K562 (cell line): ENCODE results near the gene CEMP1. TPM values are rescaled to one million over a fixed set of nuclear protein-coding genes. Genes with fewer than 3 reads are reported as not detected.

Experiments used
- CBFB ChIP-seq: sonication (generic); formaldehyde crosslinking; IDR thresholded peaks from 2 replicates; pipeline ENCODE4 v1.4.0; 2020; ENCODE audit warnings: mild to moderate bottlenecking, missing genetic modification reagents
- CEBPZ ChIP-seq: fragments of 150-350 bp; IDR thresholded peaks from 2 replicates; pipeline ENCODE4 v1.6.1; 2014; ENCODE audit warnings: low read depth, mild to moderate bottlenecking, low read length, borderline replicate concordance
- CHCHD3 ChIP-seq: fragments of 250-450 bp; sonication (Bioruptor Pico); IDR thresholded peaks from 2 replicates; pipeline ENCODE4 v2.1.2; 2022; ENCODE audit warnings: mild to moderate bottlenecking
- CREB1 ChIP-seq, 2 experiments: sonication (generic) in 1 of 2; formaldehyde crosslinking in 1 of 2; IDR thresholded peaks; 2 replicates each; pipeline versions ENCODE4 v1.6.1 to v1.8.0; 2012 to 2022; ENCODE audit warnings: inconsistent platforms in 1 of 2, mild to moderate bottlenecking in 1 of 2, missing genetic modification reagents in 1 of 2, moderate library complexity in 1 of 2
- DPF2 ChIP-seq: fragments of 450-650 bp; IDR thresholded peaks from 2 replicates; pipeline ENCODE4 v1.6.1; 2016
- HOMEZ ChIP-seq: fragments of 250-450 bp; sonication (Bioruptor Pico); IDR thresholded peaks from 2 replicates; pipeline ENCODE4 v1.4.0; 2020; ENCODE audit warnings: mild to moderate bottlenecking, moderate library complexity
- MTA3 ChIP-seq: fragments of 450-650 bp; formaldehyde crosslinking; IDR thresholded peaks from 2 replicates; pipeline ENCODE4 v1.6.1; 2017; ENCODE audit warnings: mild to moderate bottlenecking, borderline replicate concordance
- PHF20 ChIP-seq: fragments of 450-650 bp; IDR thresholded peaks from 2 replicates; pipeline ENCODE4 v1.6.1; 2018; ENCODE audit not compliant: partially characterized antibody
- POLR3A ChIP-seq: IDR thresholded peaks from 2 replicates; pipeline ENCODE4 v1.6.1; 2011; ENCODE audit warnings: borderline replicate concordance, mild to moderate bottlenecking, moderate library complexity; ENCODE audit not compliant: insufficient read length, insufficient read depth; ENCODE audit errors: extremely low read depth
- SIN3B ChIP-seq: fragments of 450-650 bp; IDR thresholded peaks from 2 replicates; pipeline ENCODE4 v1.6.1; 2017; ENCODE audit warnings: low read depth, mild to moderate bottlenecking, moderate library complexity
- YBX1 ChIP-seq: fragments of 450-650 bp; IDR thresholded peaks from 2 replicates; pipeline ENCODE4 v1.7.1; 2016; ENCODE audit warnings: mild to moderate bottlenecking
- ZBTB7A ChIP-seq: IDR thresholded peaks from 2 replicates; pipeline ENCODE4 v1.6.1; 2011; ENCODE audit warnings: low read depth, mild to moderate bottlenecking, low read length, moderate library complexity, borderline replicate concordance; ENCODE audit not compliant: control insufficient read depth
- ZFP91 ChIP-seq: sonication (generic); formaldehyde crosslinking; IDR thresholded peaks from 2 replicates; pipeline ENCODE4 v1.8.0; 2022; ENCODE audit warnings: mild to moderate bottlenecking, missing genetic modification reagents
- ZNF184 ChIP-seq: sonication (generic); formaldehyde crosslinking; IDR thresholded peaks from 2 replicates; pipeline ENCODE4 v1.5.0; 2020; ENCODE audit warnings: missing genetic modification reagents
- ZNF23 ChIP-seq: fragments of 250-450 bp; sonication (Bioruptor Pico); IDR thresholded peaks from 2 replicates; pipeline ENCODE4 v1.4.0; 2020; ENCODE audit warnings: mild to moderate bottlenecking
- ZNF695 ChIP-seq: fragments of 450-650 bp; formaldehyde crosslinking; IDR thresholded peaks from 2 replicates; pipeline ENCODE4 v1.4.0; 2020; ENCODE audit warnings: mild to moderate bottlenecking, moderate library complexity
- polyA plus RNA-seq, 8 experiments: library from polyadenylated mRNA; depleted of rRNA in 4 of 8; stranded (reverse) in 5 of 8; unstranded in 3 of 8; fragments of >200 nt; fragmentation: Nextera tagmentation in 2 of 8; fragmentation: Illumina TruSeq in 1 of 8; extraction: Ambion mirVana in 2 of 8; extraction: Trizol in 1 of 8; gene quantifications; 2 replicates each; pipeline versions ENCODE4 v1.2.1 to v1.2.3, GENCODE V29; 2011 to 2014; ENCODE audit warnings: inconsistent platforms in 1 of 8, missing spikeins in 1 of 8
- total RNA-seq, 7 experiments: library from RNA; depleted of rRNA in 6 of 7; stranded (reverse); fragments of >200 nt in 6 of 7; fragmentation: Illumina TruSeq in 2 of 7; extraction: Trizol in 2 of 7; gene quantifications; 2 replicates each; pipeline versions ENCODE4 v1.2.1 to v1.2.3, GENCODE V29; 2011 to 2021; ENCODE audit warnings: low replicate concordance in 1 of 7
- TF ChIP-seq, protein P1 (sequence below): fragments of 450-650 bp; IDR thresholded peaks from 2 replicates; pipeline ENCODE4 v1.6.1; 2016; ENCODE audit warnings: mild to moderate bottlenecking

CEMP1 gene
- total and polyA plus RNA-seq, 9 of the 15 experiments (the other 6 are each of a cell fraction or from before 2014, with no cell fraction given), result 0.05 to 0.45 TPM; not detected in 7

DNA sequence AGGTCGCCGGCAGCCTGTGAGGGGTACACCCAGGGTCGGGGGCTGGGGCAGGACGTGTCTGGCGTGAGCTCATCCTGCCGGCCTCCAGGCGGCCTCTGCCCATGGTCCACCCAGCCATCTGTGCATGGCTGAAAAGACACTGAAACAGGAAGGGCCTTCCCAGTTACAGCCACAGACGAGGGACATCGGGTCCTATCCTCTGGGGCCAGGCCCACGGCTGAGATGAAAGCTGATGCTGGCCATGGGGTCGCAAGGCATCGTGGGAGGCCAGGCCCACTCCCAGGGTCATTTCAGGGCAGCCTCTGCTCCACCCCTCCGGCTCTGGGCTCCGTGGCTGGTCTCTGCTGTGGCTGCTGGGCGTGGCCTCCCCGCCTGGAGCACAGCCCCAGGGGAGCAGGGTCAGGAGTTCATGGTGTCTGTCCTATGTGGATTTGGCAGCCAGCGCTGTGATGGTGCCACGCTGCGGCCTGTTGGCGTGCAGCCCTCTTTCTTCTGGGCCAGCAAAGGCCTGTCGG, 34.0 kb downstream of the CEMP1 start (continued):
- TF ChIP-seq, protein P1, sequence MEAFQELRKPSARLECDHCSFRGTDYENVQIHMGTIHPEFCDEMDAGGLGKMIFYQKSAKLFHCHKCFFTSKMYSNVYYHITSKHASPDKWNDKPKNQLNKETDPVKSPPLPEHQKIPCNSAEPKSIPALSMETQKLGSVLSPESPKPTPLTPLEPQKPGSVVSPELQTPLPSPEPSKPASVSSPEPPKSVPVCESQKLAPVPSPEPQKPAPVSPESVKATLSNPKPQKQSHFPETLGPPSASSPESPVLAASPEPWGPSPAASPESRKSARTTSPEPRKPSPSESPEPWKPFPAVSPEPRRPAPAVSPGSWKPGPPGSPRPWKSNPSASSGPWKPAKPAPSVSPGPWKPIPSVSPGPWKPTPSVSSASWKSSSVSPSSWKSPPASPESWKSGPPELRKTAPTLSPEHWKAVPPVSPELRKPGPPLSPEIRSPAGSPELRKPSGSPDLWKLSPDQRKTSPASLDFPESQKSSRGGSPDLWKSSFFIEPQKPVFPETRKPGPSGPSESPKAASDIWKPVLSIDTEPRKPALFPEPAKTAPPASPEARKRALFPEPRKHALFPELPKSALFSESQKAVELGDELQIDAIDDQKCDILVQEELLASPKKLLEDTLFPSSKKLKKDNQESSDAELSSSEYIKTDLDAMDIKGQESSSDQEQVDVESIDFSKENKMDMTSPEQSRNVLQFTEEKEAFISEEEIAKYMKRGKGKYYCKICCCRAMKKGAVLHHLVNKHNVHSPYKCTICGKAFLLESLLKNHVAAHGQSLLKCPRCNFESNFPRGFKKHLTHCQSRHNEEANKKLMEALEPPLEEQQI, result no peak
- no peak for TF ChIP-seq YBX1
- TF ChIP-seq SIN3B, result no peak
- TF ChIP-seq CREB1 (IDR thresholded peaks at IDR 0.05), result no peak
- no peak for TF ChIP-seq CREB1 (CRISPR knock-in tag; IDR thresholded peaks at IDR 0.05)
- peak; percentile 62; the same call in 1 of the 2 replicates for TF ChIP-seq ZBTB7A
- no peak for TF ChIP-seq CEBPZ
- no peak for TF ChIP-seq ZNF695 (CRISPR knock-in tag)
- peak; percentile 22; the same call in 1 of the 2 replicates for TF ChIP-seq DPF2
- no peak for TF ChIP-seq HOMEZ (CRISPR knock-in tag)
- TF ChIP-seq PHF20, result peak; percentile 15
- no peak for TF ChIP-seq CHCHD3 (CRISPR knock-in tag)
- TF ChIP-seq MTA3, result peak; percentile 80; the same call in 1 of the 2 replicates
- no peak for TF ChIP-seq CBFB
- no peak for TF ChIP-seq ZNF23 (CRISPR knock-in tag)
- TF ChIP-seq ZNF184 (CRISPR knock-in tag), result no peak
- TF ChIP-seq POLR3A, result no peak
- no peak for TF ChIP-seq ZFP91 (CRISPR knock-in tag)
